Smooth muscle cell of bladder (primary cell): ENCODE data around the gene ANKRD37. TPM values are rescaled to one million over a fixed set of nuclear protein-coding genes. Genes with fewer than 3 reads are reported as not detected.

Source experiments
- total RNA-seq: library from RNA; depleted of rRNA; stranded (reverse); fragments of >200 nt; gene quantifications from 2 replicates; pipeline ENCODE4 v1.2.3, GENCODE V29; 2014

ANKRD37 gene
- 3.7 and 25.8 TPM in 2 replicates for total RNA-seq

DNA sequence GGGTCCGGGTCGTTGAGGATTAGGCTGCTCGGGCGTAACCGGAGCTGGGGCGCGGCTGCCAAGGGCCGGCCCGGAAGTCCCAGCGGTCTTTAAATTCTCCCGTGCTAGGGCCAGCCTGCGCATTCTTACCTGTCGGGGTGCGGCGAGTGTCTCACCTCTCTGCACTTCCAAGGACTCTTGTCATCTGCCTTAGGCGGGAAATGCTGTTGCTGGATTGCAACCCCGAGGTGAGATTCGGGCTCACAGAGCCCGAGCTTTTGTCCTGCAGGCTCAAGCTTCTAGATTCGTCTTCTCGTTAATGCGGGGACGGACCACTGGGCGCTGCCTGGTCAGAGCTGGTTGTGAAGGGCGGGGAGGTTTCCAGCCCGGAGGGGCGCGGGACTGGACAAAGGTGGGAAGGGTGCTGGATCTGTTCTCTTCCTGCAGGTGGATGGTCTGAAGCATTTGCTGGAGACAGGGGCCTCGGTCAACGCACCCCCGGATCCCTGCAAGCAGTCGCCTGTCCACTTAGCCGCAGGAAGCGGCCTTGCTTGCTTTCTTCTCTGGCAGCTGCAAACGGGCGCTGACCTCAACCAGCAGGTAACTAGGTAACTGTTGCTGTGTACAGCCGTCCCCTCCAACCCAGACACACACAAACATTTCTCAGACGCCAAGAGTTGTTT is at the start of gene ANKRD37:
TSS of gene ANKRD37 (plus strand) at position 118 of the 662 bp plus-strand sequence. CDS start at position 201, 83 bp downstream.

DNA sequence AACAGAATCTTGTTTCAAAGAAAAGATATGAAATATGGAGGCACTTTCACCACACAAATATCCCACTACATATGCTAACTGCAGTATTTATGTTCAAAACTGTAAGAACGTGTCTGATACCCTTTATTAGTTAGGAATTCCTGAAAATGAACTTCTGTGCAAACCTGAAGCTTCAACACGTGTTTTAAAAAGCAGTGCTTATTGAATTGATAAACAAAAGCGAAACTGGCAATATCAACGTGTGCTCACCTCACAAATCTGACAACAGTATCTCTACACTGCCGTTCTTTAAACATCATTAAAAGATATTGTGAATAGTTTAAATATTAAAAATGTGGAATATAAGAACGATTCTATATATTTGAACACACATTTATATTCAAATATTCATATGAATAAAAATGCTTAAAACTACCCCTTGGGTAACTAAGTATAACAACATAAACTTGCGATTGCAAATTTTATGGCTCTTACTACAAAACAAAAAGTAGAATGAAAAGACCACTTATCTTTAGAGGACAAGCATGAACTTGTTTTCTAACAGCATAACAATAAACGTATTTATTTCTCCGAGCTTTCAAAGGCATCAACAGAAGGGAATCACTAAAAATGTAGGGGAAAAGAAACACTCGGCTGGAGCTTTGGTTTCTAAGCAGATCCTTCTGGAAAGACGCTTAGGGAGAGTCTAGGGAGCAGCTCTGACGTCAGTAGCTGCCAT is 1.2 kb upstream of the ANKRD37 start, which contains the start of gene LRP2BP:
TSS of gene LRP2BP (minus strand) at position 687 of the 718 bp plus-strand sequence. CDS start 17,738 bp downstream, outside the sequence.

GRCh38 chr4:185425647-185426352 is 29.2 kb downstream of the ANKRD37 start, which contains the start of gene UFSP2:
Gene UFSP2, minus strand, starts transcription at chr4:185425964. Its CDS starts 96 bp downstream, at chr4:185425868.

Other genes starting within 250 kb of the ANKRD37 start
- 30.9 and 39.4 TPM in 2 replicates for gene CFAP97, start 192.8 kb upstream of the ANKRD37 start, total RNA-seq
- 26.9 and 63.8 TPM in 2 replicates for gene SNX25, start 187.2 kb upstream of the ANKRD37 start, total RNA-seq
- 0.28 and 0.55 TPM in 2 replicates for gene LRP2BP, start 917 bp upstream of the ANKRD37 start, total RNA-seq
- gene UFSP2, start 29.1 kb downstream of the ANKRD37 start, total RNA-seq, result 49.3 and 50.3 TPM in 2 replicates
- gene CCDC110, start 74.9 kb downstream of the ANKRD37 start, total RNA-seq, result 1.7 and 2.0 TPM in 2 replicates
- gene PDLIM3, start 138.7 kb downstream of the ANKRD37 start, total RNA-seq, result 15.8 and 28.3 TPM in 2 replicates